KG1 (cell line): ENCODE results near the gene H2AZ1.
A peak's percentile ranks its signal among the peaks of the same experiment; 100 is the strongest.
"Not testable (repeated sequence)": the region's sequence is repeated elsewhere in the genome, so short reads cannot be mapped to it uniquely, and the experiment has no call there.

Experiments
- DNase-seq: peaks from one replicate; lab custom pipeline; 2025; lab: John Stamatoyannopoulos, UW

Gene H2AZ1

GRCh38 chr4:99949999-99950912 is at the start of gene H2AZ1:
Gene H2AZ1, minus strand, starts transcription at chr4:99950275. Its CDS starts 105 bp downstream, at chr4:99950170.
- DNase-seq, result peak; percentile 95

GRCh38 chr4:99998062-99998867 is 48.2 kb upstream of the H2AZ1 start:
- peak; percentile 6 for DNase-seq

GRCh38 chr4:99991741-99992140 is 41.7 kb upstream of the H2AZ1 start:
- no peak for DNase-seq

DNA sequence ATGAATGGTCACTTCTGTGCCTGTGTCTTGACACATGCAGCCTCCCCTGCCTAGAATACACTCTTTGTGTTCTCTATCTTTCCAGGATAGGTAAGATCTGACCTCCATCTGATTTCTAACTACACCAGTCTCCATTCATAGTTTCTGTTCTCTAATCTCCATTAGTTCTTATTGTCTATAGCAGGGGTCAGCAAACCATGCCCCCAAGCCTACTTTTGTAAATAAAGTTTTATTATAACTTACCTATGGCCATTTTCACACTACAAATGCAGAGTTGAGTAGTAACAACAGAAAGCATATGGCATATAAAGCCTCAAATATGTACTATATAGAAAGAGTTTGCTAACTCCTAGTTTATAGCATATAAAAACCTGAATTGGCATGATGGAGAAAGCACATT is 37.6 kb upstream of the H2AZ1 start:
- no peak for DNase-seq

DNA sequence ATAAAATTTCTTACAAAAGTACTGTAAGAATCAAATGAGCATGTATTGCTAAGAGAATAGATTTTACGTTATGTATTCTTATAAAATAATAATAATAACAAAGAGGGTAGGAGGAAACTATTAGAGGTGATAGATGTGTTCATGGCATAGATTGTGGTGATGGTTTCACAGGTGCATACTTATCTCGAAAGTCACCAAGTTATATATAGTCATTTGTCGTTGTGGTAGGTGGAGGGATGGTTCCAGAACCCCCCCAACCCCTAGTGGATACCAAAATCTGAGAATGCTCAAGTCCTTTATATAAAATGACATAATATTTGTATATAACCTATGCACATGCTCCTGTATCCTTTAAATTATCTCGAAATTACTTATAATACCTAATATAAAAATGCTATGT is 36.7 kb upstream of the H2AZ1 start:
- no peak for DNase-seq

DNA sequence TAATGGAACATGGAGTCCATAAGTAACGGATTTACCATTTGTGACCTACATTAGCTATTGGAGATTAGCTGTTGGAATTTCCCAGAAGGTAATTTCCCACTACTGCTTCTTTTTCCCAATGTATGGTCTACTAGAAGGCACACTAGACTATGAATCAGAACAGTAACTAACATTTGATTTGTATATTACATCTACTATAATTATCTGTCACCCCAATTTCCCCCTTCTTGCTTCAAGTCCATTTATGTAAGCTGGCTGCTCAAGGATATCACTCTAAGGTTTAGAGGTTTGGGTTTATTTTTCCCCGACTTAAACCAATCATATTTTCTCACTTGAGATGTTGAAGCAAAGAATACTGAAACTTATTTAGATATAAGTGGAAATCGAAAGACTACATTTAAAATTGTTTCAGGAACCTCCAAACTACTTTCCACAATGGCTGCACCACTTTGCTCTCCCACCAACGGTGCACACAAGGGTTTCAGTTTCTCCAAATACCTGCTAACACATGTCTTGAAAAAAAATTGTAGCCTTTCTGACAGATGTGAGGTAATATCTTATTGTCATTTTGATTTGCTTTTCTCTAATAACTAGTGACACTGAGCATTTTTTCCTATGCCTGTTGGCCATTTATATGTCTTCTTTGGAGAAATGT is 33.3 kb upstream of the H2AZ1 start:
- DNase-seq, result no peak

DNA sequence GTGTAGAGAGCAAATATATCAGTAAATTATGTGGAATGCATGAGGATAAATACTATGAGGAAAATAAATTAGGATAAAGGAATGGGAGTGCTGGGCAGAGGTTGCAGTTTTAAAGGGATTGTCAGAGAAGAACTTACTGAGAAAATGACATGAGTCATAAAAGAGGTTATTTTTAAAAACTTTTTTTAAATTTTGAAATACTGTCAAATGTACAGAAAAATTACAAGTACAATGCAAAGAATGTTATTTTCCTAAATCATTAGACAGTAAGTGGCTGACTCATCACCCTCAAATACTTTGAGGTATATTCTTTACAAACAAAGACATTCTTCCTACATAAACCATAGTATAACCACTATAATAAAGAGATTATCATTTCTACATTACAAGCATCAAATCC is 29.8 kb upstream of the H2AZ1 start:
- DNase-seq, result no peak

DNA sequence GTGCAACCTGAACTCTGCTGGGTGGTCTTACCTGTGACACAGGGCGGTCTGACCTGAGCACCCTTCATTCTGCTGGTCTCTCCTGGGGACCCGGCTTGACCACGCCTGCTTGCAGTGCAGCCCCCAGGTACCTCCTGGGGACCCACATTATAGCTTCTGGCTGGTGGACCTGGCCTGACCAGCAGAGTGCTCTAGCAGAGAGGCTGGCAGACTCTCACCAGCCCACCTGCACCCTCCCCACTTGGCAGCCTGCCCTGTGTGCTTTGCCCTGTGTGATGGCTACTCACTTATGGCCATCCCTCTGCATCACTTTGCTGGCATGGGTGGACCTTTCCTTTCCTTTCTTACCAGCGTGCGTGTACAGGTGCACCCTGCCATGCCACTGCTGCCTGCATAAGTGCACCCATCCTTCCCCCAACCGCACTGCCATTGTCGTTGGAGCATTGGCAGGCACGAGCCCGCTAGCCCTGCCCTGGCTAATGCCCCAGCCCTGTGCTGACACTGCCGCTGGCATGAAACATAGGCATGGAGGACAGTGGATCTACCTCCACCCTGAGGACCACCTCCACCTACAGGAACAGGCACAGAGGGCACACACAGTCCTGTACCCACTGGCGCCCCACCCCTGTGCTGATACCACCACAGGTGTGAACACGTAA is 21.5 kb upstream of the H2AZ1 start:
- no peak for DNase-seq

- DNase-seq, result no peak
These were observed 18.3 kb upstream of the H2AZ1 start for GRCh38 chr4:99968330-99968729.

DNA sequence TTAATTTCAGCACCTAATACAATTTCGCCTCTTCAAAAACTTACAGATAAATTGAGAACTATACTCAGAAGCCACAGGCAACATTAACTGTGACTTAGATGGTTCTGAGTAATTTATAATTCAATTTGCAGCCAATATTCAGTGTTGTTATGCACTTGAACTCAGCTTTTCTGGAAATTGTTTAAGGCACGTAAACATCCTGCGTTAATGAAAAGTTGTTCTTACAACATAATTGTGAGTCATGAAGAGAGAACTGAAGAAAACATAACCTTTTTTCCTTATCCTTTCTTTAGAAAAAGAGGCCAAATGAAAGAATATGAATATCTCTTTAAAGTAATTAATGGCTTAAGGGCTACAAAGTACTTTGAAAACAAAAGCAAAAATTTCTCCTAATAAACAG is 16.6 kb upstream of the H2AZ1 start:
- no peak for DNase-seq

DNA sequence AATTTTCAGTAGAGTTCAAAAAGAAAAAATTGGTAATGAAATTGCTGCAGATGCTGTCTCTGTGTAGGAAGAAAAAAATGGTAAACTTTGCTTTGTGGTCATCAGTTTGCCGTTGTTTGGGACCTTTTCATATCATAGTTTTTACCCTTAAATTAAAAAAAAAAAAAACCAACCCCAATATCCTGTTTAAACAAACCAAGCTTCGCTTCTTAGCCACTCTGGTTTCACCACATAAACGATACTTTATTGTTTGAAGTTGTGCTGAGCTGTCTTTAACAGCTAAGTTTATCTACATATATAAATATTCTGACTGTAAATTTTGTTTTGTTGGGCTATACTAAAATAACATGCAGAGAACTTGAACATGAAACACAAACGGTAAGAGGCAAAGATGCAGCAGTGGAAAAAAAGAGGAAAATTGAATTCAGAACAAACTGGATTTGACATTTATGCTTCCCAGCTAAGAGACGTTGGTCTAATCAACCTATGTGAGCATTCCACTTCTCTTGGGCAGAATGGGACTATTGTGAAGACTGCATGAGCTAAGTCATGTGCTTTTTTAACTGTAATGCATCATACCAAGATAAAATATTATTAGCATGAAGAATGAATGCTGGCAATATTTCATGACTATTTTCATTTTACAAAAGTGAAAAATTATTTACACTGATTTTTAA is 15.7 kb upstream of the H2AZ1 start:
- DNase-seq, result no peak

DNA sequence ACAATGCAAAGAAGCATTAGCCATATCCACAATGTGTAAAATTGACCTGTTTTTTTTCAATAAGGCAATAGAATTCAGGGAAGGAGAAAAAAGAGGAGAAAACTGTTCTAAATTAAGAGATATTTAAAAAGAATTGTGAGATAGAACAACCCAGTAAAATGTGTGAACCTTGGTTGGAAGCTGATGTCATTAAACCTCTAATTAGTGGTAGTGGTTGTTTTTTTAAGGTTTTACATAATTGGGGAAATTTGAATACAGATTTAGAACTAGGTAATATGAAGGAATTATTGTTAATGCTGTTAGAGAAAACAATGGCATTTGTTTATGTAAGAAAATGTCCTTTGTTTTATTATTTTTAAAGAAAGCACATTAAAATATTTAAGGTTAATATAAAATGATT is 15.1 kb upstream of the H2AZ1 start:
- DNase-seq, result no peak

DNA sequence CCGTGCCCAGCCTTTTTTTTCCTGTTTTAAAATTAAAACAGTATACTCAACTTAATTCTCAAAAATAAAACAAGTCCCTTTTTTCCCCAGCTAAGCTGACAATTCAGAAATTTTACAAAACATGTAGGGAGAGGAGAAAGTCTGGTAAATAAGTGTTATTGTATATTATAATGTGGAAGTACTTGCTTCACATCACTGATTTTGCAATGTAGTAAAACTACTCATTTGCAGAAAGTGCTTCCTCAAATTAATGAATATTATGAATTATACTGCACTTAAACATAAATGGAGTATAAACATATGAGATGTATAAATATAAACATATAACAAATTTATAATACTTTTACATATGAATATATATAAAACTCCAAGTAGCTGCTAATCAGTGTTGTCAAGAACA is 11.6 kb upstream of the H2AZ1 start:
- DNase-seq, result no peak

- DNase-seq, result no peak
These were observed 10.6 kb upstream of the H2AZ1 start for GRCh38 chr4:99960648-99961047.

- DNase-seq, result not testable (repeated sequence)
These were observed 8.1 kb upstream of the H2AZ1 start for GRCh38 chr4:99958207-99958606.

DNA sequence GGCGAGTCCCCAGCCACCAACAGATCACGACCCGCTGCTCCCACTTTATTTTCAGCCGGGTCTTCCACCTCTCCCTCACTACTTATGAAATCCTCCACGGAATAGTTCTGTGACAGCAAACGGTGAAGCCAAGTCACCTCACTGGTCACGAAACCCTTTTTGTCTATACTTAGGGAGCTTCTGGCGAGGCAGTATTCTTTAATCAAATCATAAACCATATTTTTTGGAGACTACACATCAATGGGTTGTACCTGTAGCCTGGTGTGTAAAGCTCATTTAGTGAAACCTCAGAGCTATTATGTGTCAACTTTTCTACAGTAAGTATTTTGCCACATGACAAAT is 809 bp upstream of the H2AZ1 start:
- no peak for DNase-seq

DNA sequence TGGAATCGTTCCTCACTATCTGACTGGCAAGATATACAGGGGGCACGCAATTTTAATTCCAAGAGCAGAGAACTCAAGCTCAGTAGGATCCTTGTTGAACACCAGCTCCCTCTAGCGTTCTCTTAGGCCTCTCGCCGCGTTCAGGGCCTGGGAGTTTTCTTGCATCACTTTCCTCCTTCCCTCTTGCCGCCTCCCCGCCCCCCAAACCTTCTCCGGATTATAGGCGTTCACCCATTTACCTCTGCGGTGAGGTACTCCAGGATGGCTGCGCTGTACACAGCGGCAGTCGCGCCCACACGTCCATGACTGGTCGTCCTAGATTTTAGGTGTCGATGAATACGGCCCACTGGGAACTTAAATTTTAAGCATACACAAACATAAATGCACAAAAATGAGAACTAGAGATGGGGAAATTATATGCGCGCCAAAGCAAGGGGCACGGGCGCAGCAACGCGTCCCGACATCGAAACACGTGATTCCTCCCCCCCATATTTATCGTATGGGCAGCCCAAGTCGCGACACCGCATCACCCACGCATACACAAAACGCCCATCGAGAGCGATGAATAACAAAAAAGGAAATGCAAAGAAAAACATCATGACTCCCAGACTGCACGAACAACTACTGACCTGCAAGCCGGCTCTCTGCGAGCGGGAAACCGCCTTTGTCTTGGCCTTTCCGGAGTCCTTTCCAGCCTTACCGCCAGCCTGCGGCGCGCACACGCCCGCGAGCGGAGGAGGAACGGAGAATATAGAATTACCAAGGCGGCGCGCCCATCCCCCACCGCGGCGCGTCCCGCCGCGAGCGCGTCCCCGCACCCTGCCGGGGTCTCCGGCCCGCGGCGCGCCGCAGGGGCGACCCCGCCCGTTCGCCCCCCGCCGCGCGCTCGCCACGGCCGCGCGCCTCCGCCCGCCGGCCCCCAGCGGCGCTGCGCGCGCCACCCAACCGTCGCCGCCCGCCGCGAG is 759 bp downstream of the H2AZ1 start:
- DNase-seq, result peak; percentile 91

DNA sequence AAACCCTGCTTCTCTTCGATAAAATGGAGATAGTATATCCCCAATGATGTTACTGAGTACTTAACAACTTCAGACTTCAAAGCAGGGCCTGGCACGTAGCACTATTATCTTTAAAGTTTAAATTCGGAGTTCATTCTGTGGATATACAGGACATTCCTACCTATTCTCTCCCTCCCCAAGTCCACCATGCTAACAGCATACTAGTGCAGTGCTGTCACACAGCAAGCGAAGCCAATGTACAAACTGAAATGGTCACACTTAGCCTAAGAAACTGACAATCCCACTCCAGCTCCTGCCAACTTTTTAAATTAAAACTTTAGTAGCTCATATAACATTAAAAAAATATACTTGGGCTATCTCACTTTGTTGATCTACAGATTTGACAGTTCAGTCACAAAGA is 2.5 kb downstream of the H2AZ1 start:
- no peak for DNase-seq

- no peak for DNase-seq
These were observed 2.9 kb downstream of the H2AZ1 start for GRCh38 chr4:99947190-99947578.
